ENCODE data around the gene SNED1.

The SNED1 gene

GRCh38 chr2:241133436-241133820 is 135.0 kb downstream of the SNED1 start:
- DNase-seq: no peak

GRCh38 chr2:241134711-241135110 is 136.3 kb downstream of the SNED1 start:
- DNase-seq: no peak

- DNase-seq: no peak
These were observed 137.3 kb downstream of the SNED1 start for GRCh38 chr2:241135737-241136136.

- no peak for DNase-seq
These were observed 137.8 kb downstream of the SNED1 start for GRCh38 chr2:241136191-241136590.

- DNase-seq: no peak
These were observed 138.3 kb downstream of the SNED1 start for GRCh38 chr2:241136661-241137260.

GRCh38 chr2:241137276-241138190 is 139.1 kb downstream of the SNED1 start:
- DNase-seq: no peak

- no peak for DNase-seq
These were observed 140.1 kb downstream of the SNED1 start for GRCh38 chr2:241138471-241138870.

- no peak for DNase-seq
These were observed 141.4 kb downstream of the SNED1 start for GRCh38 chr2:241139531-241140444.

- DNase-seq: no peak
These were observed 142.0 kb downstream of the SNED1 start for GRCh38 chr2:241140445-241140840.

GRCh38 chr2:241141214-241141770 is 142.9 kb downstream of the SNED1 start:
- DNase-seq: no peak

GRCh38 chr2:241142063-241142462 is 143.6 kb downstream of the SNED1 start:
- no peak for DNase-seq

- no peak for DNase-seq
These were observed 144.2 kb downstream of the SNED1 start for GRCh38 chr2:241142593-241142992.

All from CD4-positive, alpha-beta T cell treated with Interleukin-1 beta for 1 hour (primary cell).